ENCODE measurements around the gene VPS37C. TPM values are rescaled to one million over a fixed set of nuclear protein-coding genes. Genes with fewer than 3 reads are reported as not detected.

VPS37C gene
- total RNA-seq, 1 donor, result 15.5 TPM

DNA sequence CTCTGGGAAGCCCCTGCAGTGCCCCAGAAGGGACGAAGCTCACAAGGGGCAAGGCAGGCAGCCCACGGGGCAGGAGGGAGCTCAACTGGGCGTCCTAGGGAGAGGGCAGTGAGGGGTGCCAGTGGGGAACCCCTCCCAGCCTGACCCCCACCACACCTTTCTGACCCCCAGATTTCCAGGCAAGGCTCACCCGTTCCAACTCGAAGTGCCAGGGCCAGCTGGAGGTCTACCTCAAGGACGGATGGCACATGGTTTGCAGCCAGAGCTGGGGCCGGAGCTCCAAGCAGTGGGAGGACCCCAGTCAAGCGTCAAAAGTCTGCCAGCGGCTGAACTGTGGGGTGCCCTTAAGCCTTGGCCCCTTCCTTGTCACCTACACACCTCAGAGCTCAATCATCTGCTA is 43.2 kb downstream of the VPS37C start:
- TF ChIP-seq, protein P1, sequence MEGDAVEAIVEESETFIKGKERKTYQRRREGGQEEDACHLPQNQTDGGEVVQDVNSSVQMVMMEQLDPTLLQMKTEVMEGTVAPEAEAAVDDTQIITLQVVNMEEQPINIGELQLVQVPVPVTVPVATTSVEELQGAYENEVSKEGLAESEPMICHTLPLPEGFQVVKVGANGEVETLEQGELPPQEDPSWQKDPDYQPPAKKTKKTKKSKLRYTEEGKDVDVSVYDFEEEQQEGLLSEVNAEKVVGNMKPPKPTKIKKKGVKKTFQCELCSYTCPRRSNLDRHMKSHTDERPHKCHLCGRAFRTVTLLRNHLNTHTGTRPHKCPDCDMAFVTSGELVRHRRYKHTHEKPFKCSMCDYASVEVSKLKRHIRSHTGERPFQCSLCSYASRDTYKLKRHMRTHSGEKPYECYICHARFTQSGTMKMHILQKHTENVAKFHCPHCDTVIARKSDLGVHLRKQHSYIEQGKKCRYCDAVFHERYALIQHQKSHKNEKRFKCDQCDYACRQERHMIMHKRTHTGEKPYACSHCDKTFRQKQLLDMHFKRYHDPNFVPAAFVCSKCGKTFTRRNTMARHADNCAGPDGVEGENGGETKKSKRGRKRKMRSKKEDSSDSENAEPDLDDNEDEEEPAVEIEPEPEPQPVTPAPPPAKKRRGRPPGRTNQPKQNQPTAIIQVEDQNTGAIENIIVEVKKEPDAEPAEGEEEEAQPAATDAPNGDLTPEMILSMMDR (IDR thresholded peaks at IDR 0.05; ENCODE audit: insufficient read depth, low read depth, low read length), result no peak
- no peak overlapping the region for H3K4me3 ChIP-seq (ENCODE audit: low read depth, low read length)
- DNase-seq (ENCODE audit: low read depth), result no peak

DNA sequence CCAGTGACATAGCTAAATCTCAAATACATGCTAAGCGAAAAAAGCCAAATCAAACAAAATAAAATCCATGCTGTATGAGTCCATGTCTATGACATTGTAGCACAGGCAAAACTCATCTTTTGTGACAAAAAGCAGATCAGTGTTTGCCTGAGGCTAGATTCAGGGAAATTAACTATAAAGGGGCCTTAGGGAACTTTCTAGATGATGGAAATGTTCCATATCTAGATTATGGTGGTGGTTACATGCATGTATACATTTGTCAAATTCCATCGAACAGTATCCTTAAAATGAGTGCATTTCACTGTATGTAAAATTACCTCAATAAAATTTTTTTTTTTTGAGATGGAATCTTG is 44.1 kb downstream of the VPS37C start:
- no peak overlapping the region for H3K4me3 ChIP-seq (ENCODE audit: low read depth, low read length)
- TF ChIP-seq, protein P1 (IDR thresholded peaks at IDR 0.05; ENCODE audit: insufficient read depth, low read depth, low read length), result no peak
- DNase-seq (ENCODE audit: low read depth), result no peak

DNA sequence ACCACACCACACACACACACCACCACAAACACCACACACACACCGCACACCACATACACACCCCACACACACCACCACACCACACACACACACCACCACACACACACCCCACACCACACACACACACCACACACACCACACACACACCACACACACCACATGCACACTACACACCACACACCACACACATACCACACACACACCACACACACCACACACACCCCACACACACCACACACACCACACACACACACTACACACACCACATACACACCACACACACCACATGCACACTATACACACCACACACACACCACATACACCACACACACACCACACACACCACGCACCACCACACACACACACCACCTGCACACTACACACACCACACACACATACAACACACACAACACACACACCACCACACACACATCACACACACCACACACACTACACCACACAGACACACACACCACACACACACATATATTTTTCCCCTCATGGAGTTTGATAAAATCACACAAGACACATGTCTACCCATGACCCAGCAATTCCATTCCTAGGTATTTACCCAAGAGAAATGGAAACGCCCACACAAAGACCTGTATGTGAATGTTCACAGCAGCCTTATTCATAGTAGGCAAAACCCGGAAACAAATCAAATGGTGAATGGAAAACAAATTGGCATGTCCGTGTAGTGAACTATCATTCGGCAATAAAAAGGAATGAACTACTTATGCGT is 44.6 kb downstream of the VPS37C start:
- no peak for DNase-seq (ENCODE audit: low read depth)
- H3K4me3 ChIP-seq (ENCODE audit: low read depth, low read length), result no peak overlapping the region
- TF ChIP-seq, protein P1 (IDR thresholded peaks at IDR 0.05; ENCODE audit: insufficient read depth, low read depth, low read length), result no peak

DNA sequence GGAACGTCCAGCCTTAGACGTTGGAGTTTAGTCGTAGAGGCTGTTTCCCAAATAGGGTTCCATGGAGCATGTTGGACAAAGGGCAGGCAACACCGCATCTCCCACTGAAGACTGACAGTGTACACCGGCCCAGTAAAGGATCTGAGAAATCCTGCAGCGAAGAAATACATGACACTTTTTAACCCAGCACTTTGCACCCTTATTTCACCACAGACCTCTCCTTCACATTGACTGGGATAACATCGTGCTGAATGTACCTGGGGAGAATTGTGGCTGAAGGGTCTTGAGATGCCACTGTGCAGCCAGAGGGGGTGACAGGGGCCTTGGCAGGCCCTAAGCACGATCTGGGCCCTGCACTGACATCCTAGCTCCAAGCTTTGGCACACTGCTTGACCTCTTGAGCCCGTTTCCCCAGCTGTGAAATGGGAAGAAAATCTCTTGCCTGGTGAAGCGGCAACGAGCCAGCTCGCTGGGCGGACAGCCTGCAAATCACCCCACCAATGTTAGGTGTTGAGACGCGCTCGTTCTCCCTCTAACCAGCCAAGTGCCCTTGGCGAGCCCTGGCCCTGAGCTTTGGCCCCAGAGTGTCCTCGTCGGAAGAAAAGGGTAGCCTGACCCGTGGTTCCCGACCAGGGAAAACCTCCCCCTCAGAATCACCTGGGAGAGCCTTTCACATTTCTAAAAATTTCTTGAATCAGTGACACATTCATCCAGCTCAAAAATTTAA is 45.6 kb downstream of the VPS37C start:
- DNase-seq (ENCODE audit: low read depth), result no peak
- TF ChIP-seq, protein P1 (IDR thresholded peaks at IDR 0.05; ENCODE audit: insufficient read depth, low read depth, low read length), result no peak
- H3K4me3 ChIP-seq (ENCODE audit: low read depth, low read length), result no peak overlapping the region

DNA sequence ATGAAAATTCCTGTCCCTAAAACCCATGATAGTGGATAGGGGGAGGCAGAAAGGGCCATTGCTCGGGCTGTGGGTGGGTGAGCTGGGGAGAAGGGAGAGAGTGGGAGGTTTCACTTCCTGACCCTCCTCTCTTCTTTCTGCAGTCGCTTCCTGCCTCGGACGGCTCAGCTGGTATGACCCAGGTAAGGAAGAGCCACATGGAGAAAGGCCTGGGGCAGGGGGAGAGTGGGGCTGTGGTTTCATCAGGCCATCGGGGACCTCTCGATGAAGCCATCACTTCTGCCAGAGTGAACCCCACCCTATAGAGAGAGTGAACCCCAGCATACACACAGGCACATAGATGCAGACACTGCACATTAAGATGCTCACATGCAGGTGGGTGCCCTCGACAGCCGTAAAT is 46.3 kb downstream of the VPS37C start:
- DNase-seq (ENCODE audit: low read depth), result no peak
- no peak overlapping the region for H3K4me3 ChIP-seq (ENCODE audit: low read depth, low read length)
- TF ChIP-seq, protein P1 (IDR thresholded peaks at IDR 0.05; ENCODE audit: insufficient read depth, low read depth, low read length), result no peak

DNA sequence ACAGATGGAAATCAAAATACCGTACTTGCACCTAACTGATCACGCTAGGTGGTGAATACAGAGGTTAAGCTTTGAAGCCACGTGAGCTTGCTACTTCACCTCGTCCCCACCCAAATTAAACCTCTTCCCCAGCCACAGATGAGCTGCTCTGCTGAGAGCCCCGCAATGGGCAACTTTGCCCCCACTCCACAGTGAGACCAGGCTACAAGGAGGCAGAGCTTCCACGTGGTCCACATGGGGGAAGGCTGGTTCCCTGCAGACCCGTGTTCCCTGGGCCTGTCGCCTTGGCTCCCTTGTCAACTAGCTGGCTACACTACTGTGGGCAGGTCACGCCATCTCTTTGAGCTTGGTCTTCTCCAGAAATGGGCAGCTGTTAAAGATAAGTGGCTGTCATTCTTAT is 48.0 kb downstream of the VPS37C start:
- TF ChIP-seq, protein P1 (IDR thresholded peaks at IDR 0.05; ENCODE audit: insufficient read depth, low read depth, low read length), result no peak
- no peak for DNase-seq (ENCODE audit: low read depth)

More for the DNA sequence above, 48.0 kb downstream of the VPS37C start:
- H3K4me3 ChIP-seq (ENCODE audit: low read depth, low read length), result no peak overlapping the region
